ENCODE measurements around the gene RARB.

- no peak for TF ChIP-seq CTCF (tag by site-specific recombination; IDR thresholded peaks at IDR 0.05)
- no peak for TF ChIP-seq HOXA7 (CRISPR knock-in tag; IDR thresholded peaks at IDR 0.05; ENCODE audit: borderline replicate concordance)
These were observed 109.5 kb downstream of the RARB start for GRCh38 chr3:25537516-25537915.
